K562 (cell line): ENCODE measurements around the gene ZFP36. TPM values are rescaled to one million over a fixed set of nuclear protein-coding genes. Genes with fewer than 3 reads are reported as not detected.
A peak's percentile ranks its signal among the peaks of the same experiment; 100 is the strongest.

Source experiments
- ASH1L ChIP-seq: fragments of 450-650 bp; IDR thresholded peaks from 2 replicates; pipeline ENCODE4 v1.6.1; 2018; ENCODE audit warnings: borderline replicate concordance, mild to moderate bottlenecking, low read depth; ENCODE audit not compliant: partially characterized antibody
- CBX3 ChIP-seq, 2 experiments: IDR thresholded peaks; 1 replicate in 1 of 2; 2 replicates in 1 of 2; pipeline ENCODE4 v1.6.1; 2012; ENCODE audit warnings: inconsistent platforms in 2 of 2, low read length in 2 of 2, borderline replicate concordance in 1 of 2, control low read depth in 1 of 2
- CEBPB ChIP-seq: fragments of 450-650 bp; IDR thresholded peaks from 2 replicates; pipeline ENCODE4 v1.6.1; 2016; ENCODE audit warnings: missing genetic modification characterization, missing compliant biosample characterization
- EHMT2 ChIP-seq: fragments of 450-650 bp; IDR thresholded peaks from 2 replicates; pipeline ENCODE4 v1.6.1; 2018; ENCODE audit warnings: antibody characterized with exemption
- FOXP1 ChIP-seq: sonication (generic); formaldehyde crosslinking; IDR thresholded peaks from 2 replicates; pipeline ENCODE4 v1.8.0; 2022; ENCODE audit warnings: mild to moderate bottlenecking, missing genetic modification reagents
- GTF2A2 ChIP-seq: IDR thresholded peaks from 2 replicates; pipeline ENCODE4 v1.6.1; 2016; ENCODE audit warnings: mild to moderate bottlenecking, missing genetic modification characterization, missing compliant biosample characterization
- HIVEP1 ChIP-seq: fragments of 250-450 bp; sonication (Bioruptor Pico); IDR thresholded peaks from 2 replicates; pipeline ENCODE4 v1.4.0; 2020; ENCODE audit warnings: mild to moderate bottlenecking
- HLTF ChIP-seq: fragments of 450-650 bp; IDR thresholded peaks from 2 replicates; pipeline ENCODE4 v1.6.1; 2016
- HMGN3 ChIP-seq: IDR thresholded peaks from 2 replicates; pipeline ENCODE4 v1.6.1; 2011; ENCODE audit warnings: borderline replicate concordance, low read depth, mild to moderate bottlenecking, mixed read lengths, low read length; ENCODE audit not compliant: insufficient read length; ENCODE audit errors: extremely low read depth
- KDM2B ChIP-seq: fragments of 250-450 bp; sonication (Bioruptor Pico); IDR thresholded peaks from 2 replicates; pipeline ENCODE4 v1.8.0; 2021; ENCODE audit warnings: mild to moderate bottlenecking, moderate library complexity
- KLF6 ChIP-seq: fragments of 250-450 bp; sonication (Bioruptor Pico); IDR thresholded peaks from 2 replicates; pipeline ENCODE4 v1.4.0; 2020; ENCODE audit warnings: mild to moderate bottlenecking, moderate library complexity, borderline replicate concordance
- MAFK ChIP-seq: IDR thresholded peaks from 2 replicates; pipeline ENCODE4 v1.6.1; 2011; ENCODE audit warnings: low read length, improper control_type of control experiment
- MTA1 ChIP-seq: fragments of 450-650 bp; IDR thresholded peaks from 2 replicates; pipeline ENCODE4 v1.6.1; 2017; ENCODE audit warnings: borderline replicate concordance
- NFYB ChIP-seq: IDR thresholded peaks from 2 replicates; pipeline ENCODE4 v1.6.1; 2011; ENCODE audit warnings: mild to moderate bottlenecking, moderate library complexity; ENCODE audit not compliant: insufficient read length; ENCODE audit errors: extremely low read depth
- NR4A1 ChIP-seq, 2 experiments: fragments of 250-450 bp in 1 of 2; fragments of 450-650 bp in 1 of 2; sonication (Bioruptor Pico) in 1 of 2; IDR thresholded peaks; 2 replicates each; pipeline versions ENCODE4 v1.4.0 to v1.6.1; 2016 to 2020; ENCODE audit warnings: mild to moderate bottlenecking in 2 of 2, missing compliant biosample characterization in 1 of 2, missing genetic modification characterization in 1 of 2, moderate library complexity in 1 of 2
- PTRF ChIP-seq: fragments of 450-650 bp; IDR thresholded peaks from 2 replicates; pipeline ENCODE4 v1.6.1; 2016; ENCODE audit warnings: mild to moderate bottlenecking, missing genetic modification characterization, missing compliant biosample characterization
- RFX1 ChIP-seq: fragments of 450-650 bp; IDR thresholded peaks from 2 replicates; pipeline ENCODE4 v1.6.1; 2016; ENCODE audit warnings: mild to moderate bottlenecking, moderate library complexity
- TAL1 ChIP-seq: fragments of 450-650 bp; IDR thresholded peaks from 2 replicates; pipeline ENCODE4 v1.6.1; 2016; ENCODE audit warnings: mild to moderate bottlenecking
- ZNF23 ChIP-seq: fragments of 250-450 bp; sonication (Bioruptor Pico); IDR thresholded peaks from 2 replicates; pipeline ENCODE4 v1.4.0; 2020; ENCODE audit warnings: mild to moderate bottlenecking
- ZNF311 ChIP-seq: fragments of 250-450 bp; sonication (Bioruptor Pico); IDR thresholded peaks from 2 replicates; pipeline ENCODE4 v1.4.0; 2020; ENCODE audit warnings: mild to moderate bottlenecking, moderate library complexity
- ZNF76 ChIP-seq: fragments of 250-450 bp; sonication (Bioruptor Pico); IDR thresholded peaks from 2 replicates; pipeline ENCODE4 v1.4.0; 2020; ENCODE audit warnings: mild to moderate bottlenecking, moderate library complexity, borderline replicate concordance
- ZNF766 ChIP-seq: fragments of 200-800 bp; sonication (Bioruptor generic); conservative IDR thresholded peaks from 2 replicates; pipeline ENCODE4 v1.6.1; 2016; ENCODE audit warnings: missing genetic modification characterization, missing compliant biosample characterization
- ZNF79 ChIP-seq: fragments of 250-450 bp; sonication (Bioruptor Pico); IDR thresholded peaks from 2 replicates; pipeline ENCODE4 v1.4.0; 2020; ENCODE audit warnings: low read depth, mild to moderate bottlenecking, moderate library complexity
- polyA plus RNA-seq, 8 experiments: library from polyadenylated mRNA; depleted of rRNA in 4 of 8; stranded (reverse) in 5 of 8; unstranded in 3 of 8; fragments of >200 nt; fragmentation: Nextera tagmentation in 2 of 8; fragmentation: Illumina TruSeq in 1 of 8; extraction: Ambion mirVana in 2 of 8; extraction: Trizol in 1 of 8; gene quantifications; 2 replicates each; pipeline versions ENCODE4 v1.2.1 to v1.2.3, GENCODE V29; 2011 to 2014; ENCODE audit warnings: inconsistent platforms in 1 of 8, missing spikeins in 1 of 8
- total RNA-seq, 7 experiments: library from RNA; depleted of rRNA in 6 of 7; stranded (reverse); fragments of >200 nt in 6 of 7; fragmentation: Illumina TruSeq in 2 of 7; extraction: Trizol in 2 of 7; gene quantifications; 2 replicates each; pipeline versions ENCODE4 v1.2.1 to v1.2.3, GENCODE V29; 2011 to 2021; ENCODE audit warnings: low replicate concordance in 1 of 7
- TF ChIP-seq, protein P1 (sequence below): sonication (generic); formaldehyde crosslinking; IDR thresholded peaks from 2 replicates; pipeline ENCODE4 v1.8.1; 2023; ENCODE audit warnings: mild to moderate bottlenecking, missing genetic modification reagents
- TF ChIP-seq, protein P2 (sequence below): fragments of 150-350 bp; conservative IDR thresholded peaks from 2 replicates; pipeline ENCODE4 v1.6.1; 2014; ENCODE audit warnings: low read length

ZFP36 gene
- total and polyA plus RNA-seq, 9 of the 15 experiments (the other 6 are each of a cell fraction or from before 2014, with no cell fraction given) = 1.0 to 20.1 (median 3.5) TPM

DNA sequence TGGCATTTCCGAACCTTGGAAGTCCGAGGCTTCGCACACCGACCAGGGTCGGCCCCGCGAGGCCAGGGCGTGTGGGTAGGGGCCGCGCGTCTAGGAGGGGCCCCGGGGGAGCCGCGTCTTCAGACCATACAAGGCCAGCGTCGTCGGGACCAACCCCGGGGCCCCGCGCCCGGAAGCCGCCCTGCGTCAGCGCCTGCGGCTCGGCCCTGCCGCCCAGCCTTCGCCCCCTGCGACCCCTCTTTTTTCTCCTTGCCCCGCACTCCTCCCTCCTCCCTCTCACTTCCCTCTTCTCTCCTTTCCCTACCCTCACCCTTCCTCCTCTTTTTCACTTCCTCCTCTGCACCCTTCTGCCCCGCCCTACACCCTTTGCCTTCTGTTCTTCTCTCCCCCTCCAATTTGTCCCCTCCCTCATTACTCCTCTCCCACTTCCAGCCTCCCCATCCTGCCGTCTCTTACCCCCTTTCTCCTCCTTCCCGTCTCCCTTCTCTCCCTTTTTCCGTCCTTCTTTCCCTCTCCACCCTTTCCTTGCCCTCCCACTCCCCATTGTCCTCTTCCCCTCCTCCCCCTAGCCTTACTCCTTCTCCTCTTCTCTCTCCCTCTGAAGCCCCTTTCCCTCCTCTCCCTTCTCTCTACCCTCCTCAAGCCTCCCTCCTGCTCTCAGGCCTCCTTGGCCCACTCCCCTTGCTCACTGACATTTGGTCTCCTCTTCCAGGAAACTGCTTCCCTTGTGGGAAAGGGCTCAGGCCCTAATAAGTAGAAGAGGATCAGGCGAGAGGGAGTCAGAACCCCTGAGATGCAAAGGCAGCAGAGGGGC lies 3.6 kb downstream of the ZFP36 start (continued):
- TF ChIP-seq KLF6 (CRISPR knock-in tag) (no peak), NR4A1 (CRISPR knock-in tag; IDR thresholded peaks at IDR 0.05) (no peak), NR4A1 (tag; IDR thresholded peaks at IDR 0.05) (0 out of 2 replicates have a peak, but pooled peaks have one; percentile 35), CBX3 (IDR thresholded peaks at IDR 0.05; ENCODE audit: borderline replicate concordance in 1 of 2, low read length in 2 of 2) (no peak), ZNF311 (CRISPR knock-in tag) (no peak), HIVEP1 (CRISPR knock-in tag) (no peak), ZNF766 (CRISPR knock-in tag) (no peak), EHMT2 (peak; percentile 85), MTA1 (peak; percentile 92), TAL1 (peak; percentile 24; the same call in 1 of the 2 replicates), ZNF79 (CRISPR knock-in tag) (no peak), FOXP1 (CRISPR knock-in tag) (no peak), GTF2A2 (tag) (no peak), PTRF (no peak), CEBPB (tag) (no peak), HMGN3 (peak; percentile 10), KDM2B (no peak), NFYB (no peak), ZNF23 (CRISPR knock-in tag) (no peak), RFX1 (no peak), ASH1L (peak; percentile 44), MAFK (no peak), HLTF (peak; percentile 97), ZNF76 (CRISPR knock-in tag) (no peak)
- TF ChIP-seq, protein P1, sequence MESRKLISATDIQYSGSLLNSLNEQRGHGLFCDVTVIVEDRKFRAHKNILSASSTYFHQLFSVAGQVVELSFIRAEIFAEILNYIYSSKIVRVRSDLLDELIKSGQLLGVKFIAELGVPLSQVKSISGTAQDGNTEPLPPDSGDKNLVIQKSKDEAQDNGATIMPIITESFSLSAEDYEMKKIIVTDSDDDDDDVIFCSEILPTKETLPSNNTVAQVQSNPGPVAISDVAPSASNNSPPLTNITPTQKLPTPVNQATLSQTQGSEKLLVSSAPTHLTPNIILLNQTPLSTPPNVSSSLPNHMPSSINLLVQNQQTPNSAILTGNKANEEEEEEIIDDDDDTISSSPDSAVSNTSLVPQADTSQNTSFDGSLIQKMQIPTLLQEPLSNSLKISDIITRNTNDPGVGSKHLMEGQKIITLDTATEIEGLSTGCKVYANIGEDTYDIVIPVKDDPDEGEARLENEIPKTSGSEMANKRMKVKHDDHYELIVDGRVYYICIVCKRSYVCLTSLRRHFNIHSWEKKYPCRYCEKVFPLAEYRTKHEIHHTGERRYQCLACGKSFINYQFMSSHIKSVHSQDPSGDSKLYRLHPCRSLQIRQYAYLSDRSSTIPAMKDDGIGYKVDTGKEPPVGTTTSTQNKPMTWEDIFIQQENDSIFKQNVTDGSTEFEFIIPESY (CRISPR knock-in tag) = no peak
- TF ChIP-seq, protein P2, sequence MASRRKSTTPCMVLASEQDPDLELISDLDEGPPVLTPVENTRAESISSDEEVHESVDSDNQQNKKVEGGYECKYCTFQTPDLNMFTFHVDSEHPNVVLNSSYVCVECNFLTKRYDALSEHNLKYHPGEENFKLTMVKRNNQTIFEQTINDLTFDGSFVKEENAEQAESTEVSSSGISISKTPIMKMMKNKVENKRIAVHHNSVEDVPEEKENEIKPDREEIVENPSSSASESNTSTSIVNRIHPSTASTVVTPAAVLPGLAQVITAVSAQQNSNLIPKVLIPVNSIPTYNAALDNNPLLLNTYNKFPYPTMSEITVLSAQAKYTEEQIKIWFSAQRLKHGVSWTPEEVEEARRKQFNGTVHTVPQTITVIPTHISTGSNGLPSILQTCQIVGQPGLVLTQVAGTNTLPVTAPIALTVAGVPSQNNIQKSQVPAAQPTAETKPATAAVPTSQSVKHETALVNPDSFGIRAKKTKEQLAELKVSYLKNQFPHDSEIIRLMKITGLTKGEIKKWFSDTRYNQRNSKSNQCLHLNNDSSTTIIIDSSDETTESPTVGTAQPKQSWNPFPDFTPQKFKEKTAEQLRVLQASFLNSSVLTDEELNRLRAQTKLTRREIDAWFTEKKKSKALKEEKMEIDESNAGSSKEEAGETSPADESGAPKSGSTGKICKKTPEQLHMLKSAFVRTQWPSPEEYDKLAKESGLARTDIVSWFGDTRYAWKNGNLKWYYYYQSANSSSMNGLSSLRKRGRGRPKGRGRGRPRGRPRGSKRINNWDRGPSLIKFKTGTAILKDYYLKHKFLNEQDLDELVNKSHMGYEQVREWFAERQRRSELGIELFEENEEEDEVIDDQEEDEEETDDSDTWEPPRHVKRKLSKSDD = no peak
